ENCODE measurements around the gene EIF4EBP3.

DNA sequence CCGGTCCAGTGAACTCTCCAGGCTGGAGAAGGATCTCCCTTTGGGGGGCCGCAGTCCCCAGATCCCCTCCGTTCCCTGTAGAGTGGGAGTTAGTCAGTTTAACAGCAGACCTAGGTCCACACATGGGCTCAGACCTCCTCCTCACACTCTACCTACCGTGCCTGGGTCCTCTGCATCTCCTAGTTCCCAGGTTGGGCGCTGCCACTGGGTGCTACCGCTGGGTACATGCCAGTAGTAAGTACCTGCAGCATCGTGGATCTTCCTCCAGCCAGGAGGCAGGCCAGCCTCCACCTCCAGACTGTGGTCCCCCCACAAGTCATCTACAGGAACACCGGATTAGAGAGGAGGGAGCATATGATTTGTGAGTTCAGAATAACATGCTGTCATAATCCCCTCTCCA is 16.1 kb downstream of the EIF4EBP3 start:
- TF ChIP-seq, protein P1, sequence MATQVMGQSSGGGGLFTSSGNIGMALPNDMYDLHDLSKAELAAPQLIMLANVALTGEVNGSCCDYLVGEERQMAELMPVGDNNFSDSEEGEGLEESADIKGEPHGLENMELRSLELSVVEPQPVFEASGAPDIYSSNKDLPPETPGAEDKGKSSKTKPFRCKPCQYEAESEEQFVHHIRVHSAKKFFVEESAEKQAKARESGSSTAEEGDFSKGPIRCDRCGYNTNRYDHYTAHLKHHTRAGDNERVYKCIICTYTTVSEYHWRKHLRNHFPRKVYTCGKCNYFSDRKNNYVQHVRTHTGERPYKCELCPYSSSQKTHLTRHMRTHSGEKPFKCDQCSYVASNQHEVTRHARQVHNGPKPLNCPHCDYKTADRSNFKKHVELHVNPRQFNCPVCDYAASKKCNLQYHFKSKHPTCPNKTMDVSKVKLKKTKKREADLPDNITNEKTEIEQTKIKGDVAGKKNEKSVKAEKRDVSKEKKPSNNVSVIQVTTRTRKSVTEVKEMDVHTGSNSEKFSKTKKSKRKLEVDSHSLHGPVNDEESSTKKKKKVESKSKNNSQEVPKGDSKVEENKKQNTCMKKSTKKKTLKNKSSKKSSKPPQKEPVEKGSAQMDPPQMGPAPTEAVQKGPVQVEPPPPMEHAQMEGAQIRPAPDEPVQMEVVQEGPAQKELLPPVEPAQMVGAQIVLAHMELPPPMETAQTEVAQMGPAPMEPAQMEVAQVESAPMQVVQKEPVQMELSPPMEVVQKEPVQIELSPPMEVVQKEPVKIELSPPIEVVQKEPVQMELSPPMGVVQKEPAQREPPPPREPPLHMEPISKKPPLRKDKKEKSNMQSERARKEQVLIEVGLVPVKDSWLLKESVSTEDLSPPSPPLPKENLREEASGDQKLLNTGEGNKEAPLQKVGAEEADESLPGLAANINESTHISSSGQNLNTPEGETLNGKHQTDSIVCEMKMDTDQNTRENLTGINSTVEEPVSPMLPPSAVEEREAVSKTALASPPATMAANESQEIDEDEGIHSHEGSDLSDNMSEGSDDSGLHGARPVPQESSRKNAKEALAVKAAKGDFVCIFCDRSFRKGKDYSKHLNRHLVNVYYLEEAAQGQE (IDR thresholded peaks at IDR 0.05; ENCODE audit: insufficient read depth in 1 of 2, low read depth in 2 of 2, low read length in 2 of 2), result no peak
- TF ChIP-seq POLR2AphosphoS5 (IDR thresholded peaks at IDR 0.05; ENCODE audit: low read depth, low read length) (no peak), TAF1 (IDR thresholded peaks at IDR 0.05; ENCODE audit: borderline replicate concordance, insufficient read depth, low read length) (no peak), FOXP2 (optimal IDR thresholded peaks at IDR 0.05; ENCODE audit: borderline replicate concordance, extremely low read depth, extremely low read length, insufficient read depth) (no peak)

All from PFSK-1 (cell line).